ENCODE data around the gene SLCO3A1.

GRCh38 chr15:92140796-92141195 lies 287.3 kb downstream of the SLCO3A1 start:
- TF ChIP-seq POLR2A (IDR thresholded peaks at IDR 0.05; ENCODE audit: low read length) (no peak), GATA1 (IDR thresholded peaks at IDR 0.05; ENCODE audit: low read depth, low read length) (no peak)

All from erythroblast (primary cell).